ENCODE data around the gene ACVR1C.

The ACVR1C gene

GRCh38 chr2:157631861-157632260 is 3.2 kb upstream of the ACVR1C start:
- Histone ChIP-seq H3K27ac (no peak overlapping the region), H3K9me3 (ENCODE audit: low read depth, low read length) (no peaks in the 10 kb centered on the region), H3K4me3 (no peak overlapping the region), H3K9ac (ENCODE audit: insufficient read length) (no peak overlapping the region), H3K36me3 (ENCODE audit: insufficient read depth, low read length) (no peaks in the 10 kb centered on the region)
- TF ChIP-seq FOXP2 (optimal IDR thresholded peaks at IDR 0.05; ENCODE audit: control extremely low read depth, extremely low read length, insufficient read depth) (no peak), POLR2AphosphoS5 (IDR thresholded peaks at IDR 0.05; ENCODE audit: borderline replicate concordance, low read depth, low read length) (no peak), EZH2 (IDR thresholded peaks at IDR 0.05) (no peak)
- no peak for DNase-seq (ENCODE audit: low read depth, low spot score)

- peak overlapping the region; percentile 82 for H3K4me3 ChIP-seq
- H3K9ac ChIP-seq (ENCODE audit: insufficient read length) = no peak overlapping the region
- no peak for DNase-seq (ENCODE audit: low read depth, low spot score)
- TF ChIP-seq FOXP2 (optimal IDR thresholded peaks at IDR 0.05; ENCODE audit: control extremely low read depth, extremely low read length, insufficient read depth) = no peak
- TF ChIP-seq EZH2 (IDR thresholded peaks at IDR 0.05) = no peak
- no peak for TF ChIP-seq POLR2AphosphoS5 (IDR thresholded peaks at IDR 0.05; ENCODE audit: borderline replicate concordance, low read depth, low read length)
- H3K36me3 ChIP-seq (ENCODE audit: insufficient read depth, low read length) = no peaks in the 10 kb centered on the region
- no peaks in the 10 kb centered on the region for H3K9me3 ChIP-seq (ENCODE audit: low read depth, low read length)
- no peak overlapping the region for H3K27ac ChIP-seq
These were observed 829 bp downstream of the ACVR1C start for GRCh38 chr2:157627594-157628476.

- no peak for DNase-seq (ENCODE audit: low read depth, low spot score)
- no peaks in the 10 kb centered on the region for H3K9me3 ChIP-seq (ENCODE audit: low read depth, low read length)
- H3K9ac ChIP-seq (ENCODE audit: insufficient read length) = no peak overlapping the region
- no peak overlapping the region for H3K27ac ChIP-seq
- no peaks in the 10 kb centered on the region for H3K36me3 ChIP-seq (ENCODE audit: insufficient read depth, low read length)
- no peak overlapping the region for H3K4me3 ChIP-seq
- no peak for TF ChIP-seq POLR2AphosphoS5 (IDR thresholded peaks at IDR 0.05; ENCODE audit: borderline replicate concordance, low read depth, low read length)
- TF ChIP-seq EZH2 (IDR thresholded peaks at IDR 0.05) = no peak
- TF ChIP-seq FOXP2 (optimal IDR thresholded peaks at IDR 0.05; ENCODE audit: control extremely low read depth, extremely low read length, insufficient read depth) = no peak
These were observed 3.4 kb downstream of the ACVR1C start for GRCh38 chr2:157625296-157625695.

GRCh38 chr2:157620956-157621355 is 7.7 kb downstream of the ACVR1C start:
- no peaks in the 10 kb centered on the region for H3K9me3 ChIP-seq (ENCODE audit: low read depth, low read length)
- TF ChIP-seq FOXP2 (optimal IDR thresholded peaks at IDR 0.05; ENCODE audit: control extremely low read depth, extremely low read length, insufficient read depth) = no peak
- no peak for TF ChIP-seq EZH2 (IDR thresholded peaks at IDR 0.05)
- no peak for TF ChIP-seq POLR2AphosphoS5 (IDR thresholded peaks at IDR 0.05; ENCODE audit: borderline replicate concordance, low read depth, low read length)
- DNase-seq (ENCODE audit: low read depth, low spot score) = no peak

GRCh38 chr2:157611726-157612125 is 16.9 kb downstream of the ACVR1C start:
- Histone ChIP-seq H3K9me3 (ENCODE audit: low read depth, low read length) (no peaks in the 10 kb centered on the region), H3K27ac (no peak overlapping the region), H3K9ac (ENCODE audit: insufficient read length) (no peak overlapping the region), H3K36me3 (ENCODE audit: insufficient read depth, low read length) (no peaks in the 10 kb centered on the region), H3K4me3 (no peak overlapping the region)
- no peak for DNase-seq (ENCODE audit: low read depth, low spot score)
- no peak for TF ChIP-seq FOXP2 (optimal IDR thresholded peaks at IDR 0.05; ENCODE audit: control extremely low read depth, extremely low read length, insufficient read depth)
- TF ChIP-seq POLR2AphosphoS5 (IDR thresholded peaks at IDR 0.05; ENCODE audit: borderline replicate concordance, low read depth, low read length) = no peak
- TF ChIP-seq EZH2 (IDR thresholded peaks at IDR 0.05) = no peak

More at GRCh38 chr2:157620956-157621355, 7.7 kb downstream of the ACVR1C start:
- Histone ChIP-seq H3K9ac (ENCODE audit: insufficient read length) (no peak overlapping the region), H3K27ac (no peak overlapping the region), H3K36me3 (ENCODE audit: insufficient read depth, low read length) (no peaks in the 10 kb centered on the region), H3K4me3 (no peak overlapping the region)

- TF ChIP-seq POLR2AphosphoS5 (IDR thresholded peaks at IDR 0.05; ENCODE audit: borderline replicate concordance, low read depth, low read length) (no peak), FOXP2 (optimal IDR thresholded peaks at IDR 0.05; ENCODE audit: control extremely low read depth, extremely low read length, insufficient read depth) (no peak), EZH2 (IDR thresholded peaks at IDR 0.05) (no peak)
- DNase-seq (ENCODE audit: low read depth, low spot score) = no peak
- no peaks in the 10 kb centered on the region for H3K9me3 ChIP-seq (ENCODE audit: low read depth, low read length)
- H3K27ac ChIP-seq = no peak overlapping the region
- no peak overlapping the region for H3K4me3 ChIP-seq
- H3K36me3 ChIP-seq (ENCODE audit: insufficient read depth, low read length) = no peaks in the 10 kb centered on the region
- no peak overlapping the region for H3K9ac ChIP-seq (ENCODE audit: insufficient read length)
These were observed 17.6 kb downstream of the ACVR1C start for GRCh38 chr2:157611110-157611509.

- H3K36me3 ChIP-seq (ENCODE audit: insufficient read depth, low read length) = no peaks in the 10 kb centered on the region
- H3K9me3 ChIP-seq (ENCODE audit: low read depth, low read length) = no peaks in the 10 kb centered on the region
- no peak for DNase-seq (ENCODE audit: low read depth, low spot score)
- no peak for TF ChIP-seq FOXP2 (optimal IDR thresholded peaks at IDR 0.05; ENCODE audit: control extremely low read depth, extremely low read length, insufficient read depth)
- TF ChIP-seq POLR2AphosphoS5 (IDR thresholded peaks at IDR 0.05; ENCODE audit: borderline replicate concordance, low read depth, low read length) = no peak
- no peak for TF ChIP-seq EZH2 (IDR thresholded peaks at IDR 0.05)
- no peak overlapping the region for H3K4me3 ChIP-seq
- no peak overlapping the region for H3K27ac ChIP-seq
- H3K9ac ChIP-seq (ENCODE audit: insufficient read length) = no peak overlapping the region
These were observed 22.1 kb downstream of the ACVR1C start for GRCh38 chr2:157606534-157606933.

GRCh38 chr2:157603198-157603597 is 25.5 kb downstream of the ACVR1C start:
- no peak for DNase-seq (ENCODE audit: low read depth, low spot score)
- no peaks in the 10 kb centered on the region for H3K36me3 ChIP-seq (ENCODE audit: insufficient read depth, low read length)
- H3K27ac ChIP-seq = no peak overlapping the region
- no peak overlapping the region for H3K9ac ChIP-seq (ENCODE audit: insufficient read length)
- H3K9me3 ChIP-seq (ENCODE audit: low read depth, low read length) = no peaks in the 10 kb centered on the region
- H3K4me3 ChIP-seq = no peak overlapping the region
- no peak for TF ChIP-seq FOXP2 (optimal IDR thresholded peaks at IDR 0.05; ENCODE audit: control extremely low read depth, extremely low read length, insufficient read depth)
- no peak for TF ChIP-seq POLR2AphosphoS5 (IDR thresholded peaks at IDR 0.05; ENCODE audit: borderline replicate concordance, low read depth, low read length)
- TF ChIP-seq EZH2 (IDR thresholded peaks at IDR 0.05) = no peak

Measured in SK-N-MC (cell line).